BE2C (cell line): ENCODE measurements around the gene EDAR.

Experiments
- DNase-seq: peaks from one replicate; pipeline ENCODE4 v3.0.0-alpha.2; 2020
- H3K27me3 ChIP-seq: fragments of 250-450 bp; sonication (Bioruptor Pico); 2 replicates; pipeline ENCODE4 v1.5.1; 2020; ENCODE audit warnings: mild to moderate bottlenecking
- H3K36me3 ChIP-seq: fragments of 250-450 bp; sonication (Bioruptor Pico); 2 replicates; pipeline ENCODE4 v1.5.1; 2020; ENCODE audit warnings: mild to moderate bottlenecking
- H3K4me1 ChIP-seq: fragments of 250-450 bp; sonication (Bioruptor Pico); 2 replicates; pipeline ENCODE4 v1.5.1; 2020
- H3K4me3 ChIP-seq: 2 replicates; pipeline ENCODE4 v1.5.1; 2011; ENCODE audit warnings: low read depth, low read length
- H3K9me3 ChIP-seq: fragments of 250-450 bp; sonication (Bioruptor Pico); 2 replicates; pipeline ENCODE4 v1.5.1; 2020
- CTCF ChIP-seq: IDR thresholded peaks from 2 replicates; pipeline ENCODE4 v1.5.1; 2012; ENCODE audit warnings: mild to moderate bottlenecking, low read depth, low read length

Gene EDAR

GRCh38 chr2:108994178-108994577, 5.2 kb upstream of the EDAR start:
- Histone ChIP-seq H3K36me3 (no peaks in the 10 kb centered on the region), H3K27me3 (no peaks in the 10 kb centered on the region), H3K4me3 (no peak overlapping the region), H3K9me3 (no peaks in the 10 kb centered on the region), H3K4me1 (no peaks in the 10 kb centered on the region)
- no peak for TF ChIP-seq CTCF
- no peak for DNase-seq

- no peak overlapping the region for H3K4me3 ChIP-seq
- H3K4me1 ChIP-seq: no peaks in the 10 kb centered on the region
- no peaks in the 10 kb centered on the region for H3K36me3 ChIP-seq
- DNase-seq: no peak
- H3K27me3 ChIP-seq: no peaks in the 10 kb centered on the region
- no peak for TF ChIP-seq CTCF
- H3K9me3 ChIP-seq: no peaks in the 10 kb centered on the region
These were observed 4.3 kb upstream of the EDAR start for GRCh38 chr2:108993095-108993937.

DNA sequence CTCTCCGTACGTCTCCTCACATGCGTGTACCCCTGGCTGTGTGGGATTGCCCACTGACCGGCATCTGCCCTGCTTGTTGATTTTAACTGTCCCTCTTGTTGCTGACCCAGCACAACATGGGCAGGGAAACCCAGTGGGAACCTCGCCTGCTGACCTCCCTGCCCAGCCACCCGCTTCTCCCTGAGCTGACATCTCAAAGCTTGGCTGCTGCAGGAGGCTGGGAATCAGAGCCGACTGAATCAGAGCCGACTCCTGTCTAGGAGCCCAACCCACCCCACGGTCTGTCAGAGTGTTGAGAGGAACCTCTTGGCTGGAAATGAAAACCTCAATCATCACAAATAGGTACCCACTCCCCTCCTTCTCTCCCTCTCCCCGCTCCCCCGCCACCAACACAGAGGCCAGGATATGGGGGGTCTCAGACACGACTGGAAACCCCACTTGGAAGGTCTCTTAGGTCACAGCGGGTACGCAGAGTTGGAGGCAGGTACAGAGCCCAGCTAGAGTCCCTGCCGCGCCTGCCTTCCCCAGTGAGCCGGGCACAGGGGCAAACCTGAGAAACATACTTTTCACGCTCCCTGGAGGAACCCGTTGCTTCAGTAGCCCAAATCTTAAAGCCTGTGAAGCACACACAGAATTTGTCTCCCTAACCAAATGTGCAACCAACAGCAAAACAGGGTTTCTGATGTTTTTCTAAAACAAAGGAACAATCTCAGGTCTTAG, 784 bp downstream of the EDAR start:
- H3K4me3 ChIP-seq: no peak overlapping the region
- H3K27me3 ChIP-seq: no peaks in the 10 kb centered on the region
- TF ChIP-seq CTCF: no peak
- no peaks in the 10 kb centered on the region for H3K4me1 ChIP-seq
- no peak for DNase-seq
- H3K36me3 ChIP-seq: no peaks in the 10 kb centered on the region
- no peaks in the 10 kb centered on the region for H3K9me3 ChIP-seq

DNA sequence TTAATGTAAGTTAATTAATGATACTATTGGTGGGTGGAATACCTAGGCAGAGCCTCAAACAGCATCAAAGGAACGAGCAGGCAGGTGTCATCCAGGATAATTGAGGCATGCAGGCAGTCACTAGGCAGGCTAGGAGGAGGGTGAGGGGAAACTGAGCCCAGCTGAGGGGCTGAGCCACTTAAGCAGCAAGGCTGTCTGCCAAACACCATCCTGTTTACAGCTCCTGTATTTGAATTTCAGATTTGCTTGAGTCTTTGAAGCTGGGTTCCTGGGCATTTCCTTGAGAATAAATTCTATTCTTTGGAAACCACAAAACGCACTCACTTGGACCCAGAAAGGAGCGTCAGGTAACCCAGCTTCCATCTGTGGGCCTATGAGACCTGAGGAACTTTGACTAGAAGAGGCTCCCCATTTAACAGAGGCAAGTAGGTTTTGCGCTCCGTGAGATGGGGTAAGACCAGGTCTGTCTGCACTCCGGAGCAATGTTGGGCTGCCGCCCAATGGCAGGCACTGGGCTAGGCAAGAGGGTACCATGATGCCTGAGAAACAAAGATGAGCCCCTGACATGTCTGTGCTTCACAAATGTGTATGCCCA, 2.0 kb downstream of the EDAR start:
- Histone ChIP-seq H3K4me1 (no peaks in the 10 kb centered on the region), H3K36me3 (no peaks in the 10 kb centered on the region), H3K4me3 (no peak overlapping the region), H3K27me3 (no peaks in the 10 kb centered on the region), H3K9me3 (no peaks in the 10 kb centered on the region)
- TF ChIP-seq CTCF: peak; percentile 22; the same call in 1 of the 2 replicates
- DNase-seq: no peak

GRCh38 chr2:108983610-108984009, 5.4 kb downstream of the EDAR start:
- DNase-seq: no peak
- Histone ChIP-seq H3K4me3 (no peak overlapping the region), H3K4me1 (no peaks in the 10 kb centered on the region), H3K36me3 (no peaks in the 10 kb centered on the region), H3K27me3 (no peaks in the 10 kb centered on the region), H3K9me3 (no peaks in the 10 kb centered on the region)
- TF ChIP-seq CTCF: no peak
